22Rv1 (cell line): ENCODE measurements around the gene UIMC1.

Experiments
- ZFX ChIP-seq: fragments of 450-650 bp; IDR thresholded peaks from 2 replicates; pipeline ENCODE4 v1.6.1; 2017; ENCODE audit warnings: antibody characterized with exemption, borderline replicate concordance
- TF ChIP-seq, protein P1 (sequence below): fragments of 450-650 bp; IDR thresholded peaks from 2 replicates; pipeline ENCODE4 v1.5.1; 2017; ENCODE audit warnings: mild to moderate bottlenecking

DNA sequence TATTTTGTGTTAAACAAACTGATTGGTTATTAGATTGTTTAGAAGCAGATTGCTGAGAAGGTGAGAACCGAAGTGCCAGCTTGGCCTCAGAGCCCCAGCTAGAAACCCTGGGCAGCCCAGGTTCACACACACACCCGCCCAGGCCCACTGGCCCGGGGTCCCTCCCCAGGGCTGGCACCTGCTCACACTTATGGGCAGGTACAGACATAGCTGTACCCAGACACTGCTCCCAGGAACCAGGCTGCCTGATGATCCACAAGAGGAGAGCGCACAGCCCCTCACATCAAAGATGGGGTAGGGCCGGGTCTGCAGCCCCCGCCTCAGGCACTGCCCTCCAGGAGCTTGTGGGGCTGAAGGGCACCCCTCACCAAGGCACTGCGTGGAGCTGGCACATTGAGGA, 140.6 kb downstream of the UIMC1 start:
- TF ChIP-seq, protein P1, sequence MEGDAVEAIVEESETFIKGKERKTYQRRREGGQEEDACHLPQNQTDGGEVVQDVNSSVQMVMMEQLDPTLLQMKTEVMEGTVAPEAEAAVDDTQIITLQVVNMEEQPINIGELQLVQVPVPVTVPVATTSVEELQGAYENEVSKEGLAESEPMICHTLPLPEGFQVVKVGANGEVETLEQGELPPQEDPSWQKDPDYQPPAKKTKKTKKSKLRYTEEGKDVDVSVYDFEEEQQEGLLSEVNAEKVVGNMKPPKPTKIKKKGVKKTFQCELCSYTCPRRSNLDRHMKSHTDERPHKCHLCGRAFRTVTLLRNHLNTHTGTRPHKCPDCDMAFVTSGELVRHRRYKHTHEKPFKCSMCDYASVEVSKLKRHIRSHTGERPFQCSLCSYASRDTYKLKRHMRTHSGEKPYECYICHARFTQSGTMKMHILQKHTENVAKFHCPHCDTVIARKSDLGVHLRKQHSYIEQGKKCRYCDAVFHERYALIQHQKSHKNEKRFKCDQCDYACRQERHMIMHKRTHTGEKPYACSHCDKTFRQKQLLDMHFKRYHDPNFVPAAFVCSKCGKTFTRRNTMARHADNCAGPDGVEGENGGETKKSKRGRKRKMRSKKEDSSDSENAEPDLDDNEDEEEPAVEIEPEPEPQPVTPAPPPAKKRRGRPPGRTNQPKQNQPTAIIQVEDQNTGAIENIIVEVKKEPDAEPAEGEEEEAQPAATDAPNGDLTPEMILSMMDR, result no peak
- no peak for TF ChIP-seq ZFX
